HepG2 (cell line): Measurements from ENCODE around the gene HNRNPL. TPM values are rescaled to one million over a fixed set of nuclear protein-coding genes. Genes with fewer than 3 reads are reported as not detected.

Source experiments
- AKNA ChIP-seq: sonication (generic); formaldehyde crosslinking; IDR thresholded peaks from 2 replicates; pipeline ENCODE4 v1.4.0; 2020; ENCODE audit warnings: missing genetic modification reagents, borderline replicate concordance
- DNMT1 ChIP-seq: sonication (generic); formaldehyde crosslinking; IDR thresholded peaks from 2 replicates; pipeline ENCODE4 v1.5.1; 2020; ENCODE audit warnings: mild to moderate bottlenecking, missing genetic modification reagents
- IRF1 ChIP-seq: sonication (generic); formaldehyde crosslinking; IDR thresholded peaks from 2 replicates; pipeline ENCODE4 v1.4.0; 2020; ENCODE audit warnings: low read depth, mild to moderate bottlenecking, missing genetic modification reagents
- KDM5B ChIP-seq: sonication (generic); formaldehyde crosslinking; IDR thresholded peaks from 2 replicates; pipeline ENCODE4 v1.4.0; 2020; ENCODE audit warnings: missing genetic modification reagents, mild to moderate bottlenecking, borderline replicate concordance
- KLF12 ChIP-seq: sonication (generic); formaldehyde crosslinking; IDR thresholded peaks from 2 replicates; pipeline ENCODE4 v1.4.0; 2020; ENCODE audit warnings: missing genetic modification reagents, borderline replicate concordance
- MED13 ChIP-seq: sonication (generic); formaldehyde crosslinking; IDR thresholded peaks from 2 replicates; pipeline ENCODE4 v1.5.0; 2020; ENCODE audit warnings: missing genetic modification reagents
- MIER2 ChIP-seq: IDR thresholded peaks from 2 replicates; pipeline ENCODE4 v1.6.1; 2016; ENCODE audit warnings: missing biosample characterization, missing genetic modification reagents
- PPARG ChIP-seq: conservative IDR thresholded peaks from 2 replicates; pipeline ENCODE4 v1.6.1; 2016; ENCODE audit warnings: missing biosample characterization, missing genetic modification reagents
- RAD21 ChIP-seq: fragments of 450-650 bp; formaldehyde crosslinking; IDR thresholded peaks from 2 replicates; pipeline ENCODE4 v1.5.0; 2020; ENCODE audit warnings: mild to moderate bottlenecking
- REL ChIP-seq: sonication (generic); formaldehyde crosslinking; conservative IDR thresholded peaks from 2 replicates; pipeline ENCODE4 v1.8.0; 2022; ENCODE audit warnings: mild to moderate bottlenecking, missing genetic modification reagents, moderate library complexity
- SNAPC2 ChIP-seq: sonication (generic); formaldehyde crosslinking; IDR thresholded peaks from 2 replicates; pipeline ENCODE4 v1.8.1; 2022; ENCODE audit warnings: mild to moderate bottlenecking, missing genetic modification reagents
- SRY ChIP-seq: sonication (generic); formaldehyde crosslinking; IDR thresholded peaks from 2 replicates; pipeline ENCODE4 v1.8.0; 2022; ENCODE audit warnings: mild to moderate bottlenecking, missing genetic modification reagents
- TCF7 ChIP-seq: sonication (generic); IDR thresholded peaks from 2 replicates; pipeline ENCODE4 v1.6.1; 2016; ENCODE audit warnings: antibody characterized with exemption, low read depth
- TFDP2 ChIP-seq: sonication (generic); formaldehyde crosslinking; IDR thresholded peaks from 2 replicates; pipeline ENCODE4 v1.4.0; 2020; ENCODE audit warnings: missing genetic modification reagents
- TOPORS ChIP-seq: sonication (generic); formaldehyde crosslinking; IDR thresholded peaks from 2 replicates; pipeline ENCODE4 v1.8.0; 2023; ENCODE audit warnings: mild to moderate bottlenecking, missing genetic modification reagents
- ZNF33A ChIP-seq: sonication (generic); formaldehyde crosslinking; IDR thresholded peaks from 2 replicates; pipeline ENCODE4 v1.5.1; 2020; ENCODE audit warnings: missing genetic modification reagents, mild to moderate bottlenecking, moderate library complexity, borderline replicate concordance
- ZNF382 ChIP-seq: sonication (generic); formaldehyde crosslinking; IDR thresholded peaks from 2 replicates; pipeline ENCODE4 v1.5.0; 2020; ENCODE audit warnings: missing genetic modification reagents, mild to moderate bottlenecking, borderline replicate concordance
- ZNF713 ChIP-seq: sonication (generic); formaldehyde crosslinking; IDR thresholded peaks from 2 replicates; pipeline ENCODE4 v1.4.0; 2020; ENCODE audit warnings: mild to moderate bottlenecking, missing genetic modification reagents
- ZNF782 ChIP-seq: sonication (generic); formaldehyde crosslinking; IDR thresholded peaks from 2 replicates; pipeline ENCODE4 v1.4.0; 2020; ENCODE audit warnings: missing genetic modification reagents, mild to moderate bottlenecking, borderline replicate concordance
- ZNF850 ChIP-seq: sonication (generic); formaldehyde crosslinking; conservative IDR thresholded peaks from 2 replicates; pipeline ENCODE4 v1.9.0; 2021; ENCODE audit warnings: mild to moderate bottlenecking, missing genetic modification reagents
- polyA plus RNA-seq, 8 experiments: library from polyadenylated mRNA; depleted of rRNA in 3 of 8; stranded (reverse) in 7 of 8; unstranded in 1 of 8; fragments of >200 nt; fragmentation: Illumina TruSeq in 4 of 8; extraction: Trizol in 4 of 8; gene quantifications; 2 replicates each; pipeline versions ENCODE4 v1.2.1 to v1.2.3, GENCODE V29; 2011 to 2016; ENCODE audit warnings: low read depth in 4 of 8, missing spikeins in 1 of 8, mixed read lengths in 1 of 8; ENCODE audit not compliant: insufficient read depth in 1 of 8
- total RNA-seq, 5 experiments: library from RNA; depleted of rRNA; stranded (reverse); fragments of >200 nt; fragmentation: Illumina TruSeq; extraction: Trizol; gene quantifications; 2 replicates each; pipeline ENCODE4 v1.2.3, GENCODE V29; 2016; ENCODE audit warnings: low read depth in 1 of 5

The HNRNPL gene
- total and polyA plus RNA-seq, 2 of the 13 experiments (the other 11 are each of a cell fraction or from before 2014, with no cell fraction given), result 156 to 278 TPM

GRCh38 chr19:38852231-38853044 lies 2.7 kb upstream of the HNRNPL start (continued):
- TF ChIP-seq KLF12 (CRISPR knock-in tag) (peak; percentile 5; the same call in 1 of the 2 replicates), PPARG (no peak), SRY (CRISPR knock-in tag) (no peak), ZNF382 (no peak), TOPORS (CRISPR knock-in tag) (no peak; the same call in 1 of the 2 replicates), MIER2 (CRISPR knock-in tag) (0 out of 2 replicates have a peak, but pooled peaks have one; percentile 31), MED13 (0 out of 2 replicates have a peak, but pooled peaks have one; percentile 56), SNAPC2 (CRISPR knock-in tag) (0 out of 2 replicates have a peak, but pooled peaks have one; percentile 13), ZNF850 (CRISPR knock-in tag) (no peak), TFDP2 (CRISPR knock-in tag) (no peak), ZNF713 (CRISPR knock-in tag) (no peak), KDM5B (CRISPR knock-in tag) (no peak), TCF7 (no peak), REL (peak; percentile 58; the same call in 1 of the 2 replicates), AKNA (no peak), IRF1 (no peak), ZNF33A (CRISPR knock-in tag) (no peak), ZNF782 (no peak), RAD21 (CRISPR knock-in tag) (no peak), DNMT1 (CRISPR knock-in tag) (no peak)
